ENCODE results near the gene NINL.

NINL gene

DNA sequence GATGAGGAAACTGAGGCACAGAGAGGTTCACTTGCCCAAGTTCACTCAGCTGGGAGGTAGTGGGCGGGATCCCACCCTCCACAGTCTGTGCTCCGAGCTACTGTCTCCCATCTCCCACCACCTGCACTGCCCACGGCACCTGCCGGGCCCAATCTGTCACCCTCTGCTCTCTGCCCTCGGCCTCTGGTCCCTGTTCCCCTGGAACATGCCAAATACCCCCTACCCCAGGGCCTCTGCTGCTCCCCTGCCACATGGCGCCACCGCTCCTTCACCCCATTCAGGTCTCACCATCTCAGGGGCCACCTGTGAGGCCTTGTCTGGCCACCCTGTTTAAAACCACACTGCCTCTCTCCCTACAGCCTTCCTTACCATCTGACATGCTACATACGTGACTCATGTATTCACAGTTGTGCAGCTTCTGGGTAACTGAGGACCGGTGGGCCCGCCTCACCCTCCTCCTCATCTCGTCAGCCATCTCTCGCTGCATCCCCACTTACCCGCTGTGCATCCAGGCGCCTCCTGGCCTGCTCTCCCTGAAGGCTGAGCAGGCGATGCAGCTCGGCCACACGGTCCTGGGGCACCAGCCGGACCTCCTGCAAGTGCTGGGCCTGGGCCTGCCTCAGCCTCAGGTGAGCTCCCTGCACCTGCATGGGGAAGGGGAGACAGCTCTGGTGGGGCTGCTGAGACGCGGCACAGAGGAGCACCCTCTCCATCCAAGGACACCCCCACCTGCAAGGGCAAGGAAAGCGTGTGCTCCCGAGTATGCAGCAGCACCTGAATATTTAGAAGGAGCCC lies 127.2 kb downstream of the NINL start:
- H3K27me3 ChIP-seq (replicated peaks) = no peaks in the 10 kb centered on the region
- TF ChIP-seq, protein P1, sequence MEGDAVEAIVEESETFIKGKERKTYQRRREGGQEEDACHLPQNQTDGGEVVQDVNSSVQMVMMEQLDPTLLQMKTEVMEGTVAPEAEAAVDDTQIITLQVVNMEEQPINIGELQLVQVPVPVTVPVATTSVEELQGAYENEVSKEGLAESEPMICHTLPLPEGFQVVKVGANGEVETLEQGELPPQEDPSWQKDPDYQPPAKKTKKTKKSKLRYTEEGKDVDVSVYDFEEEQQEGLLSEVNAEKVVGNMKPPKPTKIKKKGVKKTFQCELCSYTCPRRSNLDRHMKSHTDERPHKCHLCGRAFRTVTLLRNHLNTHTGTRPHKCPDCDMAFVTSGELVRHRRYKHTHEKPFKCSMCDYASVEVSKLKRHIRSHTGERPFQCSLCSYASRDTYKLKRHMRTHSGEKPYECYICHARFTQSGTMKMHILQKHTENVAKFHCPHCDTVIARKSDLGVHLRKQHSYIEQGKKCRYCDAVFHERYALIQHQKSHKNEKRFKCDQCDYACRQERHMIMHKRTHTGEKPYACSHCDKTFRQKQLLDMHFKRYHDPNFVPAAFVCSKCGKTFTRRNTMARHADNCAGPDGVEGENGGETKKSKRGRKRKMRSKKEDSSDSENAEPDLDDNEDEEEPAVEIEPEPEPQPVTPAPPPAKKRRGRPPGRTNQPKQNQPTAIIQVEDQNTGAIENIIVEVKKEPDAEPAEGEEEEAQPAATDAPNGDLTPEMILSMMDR (IDR thresholded peaks at IDR 0.05; ENCODE audit: low read depth, low read length, missing control alignments) = no peak
- H3K4me3 ChIP-seq (ENCODE audit: low read depth, low read length) = no peak overlapping the region
- in situ Hi-C loops (cut with HindIII; ENCODE audit: low pct_ligation_motif_present, low sequenced_read_pairs) = no loop called here
- no peak for DNase-seq
- no peak overlapping the region for H3K27ac ChIP-seq
- no peaks in the 10 kb centered on the region for H3K36me3 ChIP-seq (replicated peaks)

DNA sequence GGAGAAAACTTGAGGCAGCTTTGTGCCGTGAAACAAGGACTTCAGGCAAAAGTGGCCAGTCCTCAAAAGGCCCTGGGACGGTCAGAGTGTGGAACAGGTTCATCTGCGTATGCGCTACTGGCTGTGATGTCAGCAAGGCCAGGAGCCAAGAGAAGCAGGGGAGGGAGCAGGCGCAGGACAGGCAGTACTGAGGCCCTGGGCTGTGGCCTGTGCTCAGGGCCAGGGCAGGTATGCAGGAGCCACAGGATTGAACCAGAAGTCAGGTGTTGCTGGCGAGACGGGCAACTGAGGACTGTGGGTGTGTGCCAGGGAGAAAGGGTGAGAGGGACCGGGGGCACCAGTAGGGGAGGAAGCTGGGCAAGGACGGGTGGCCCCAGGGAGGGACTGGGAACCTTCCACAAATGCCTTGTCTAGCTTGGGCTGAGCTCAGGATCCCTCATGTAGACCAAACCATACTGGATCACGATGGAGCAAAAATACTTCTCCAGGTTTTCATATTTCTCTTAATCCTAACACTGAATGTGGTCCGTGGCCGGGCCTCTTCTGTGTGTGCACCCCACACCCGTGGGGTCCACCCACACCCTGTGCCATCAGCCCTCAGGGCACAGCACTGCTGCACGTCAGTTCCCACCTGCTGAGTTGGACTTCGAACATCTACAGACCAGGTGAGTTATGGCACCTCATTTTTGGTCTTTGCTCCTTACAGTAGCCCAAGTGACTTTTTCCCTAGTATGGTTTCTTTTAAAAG lies 131.0 kb downstream of the NINL start:
- TF ChIP-seq, protein P1 (IDR thresholded peaks at IDR 0.05; ENCODE audit: low read depth, low read length, missing control alignments) = no peak
- in situ Hi-C loops (cut with HindIII; ENCODE audit: low pct_ligation_motif_present, low sequenced_read_pairs) = no loop called here
- DNase-seq = no peak
- no peak overlapping the region for H3K4me3 ChIP-seq (ENCODE audit: low read depth, low read length)
- no peak overlapping the region for H3K27ac ChIP-seq
- no peaks in the 10 kb centered on the region for H3K36me3 ChIP-seq (replicated peaks)
- no peaks in the 10 kb centered on the region for H3K27me3 ChIP-seq (replicated peaks)

DNA sequence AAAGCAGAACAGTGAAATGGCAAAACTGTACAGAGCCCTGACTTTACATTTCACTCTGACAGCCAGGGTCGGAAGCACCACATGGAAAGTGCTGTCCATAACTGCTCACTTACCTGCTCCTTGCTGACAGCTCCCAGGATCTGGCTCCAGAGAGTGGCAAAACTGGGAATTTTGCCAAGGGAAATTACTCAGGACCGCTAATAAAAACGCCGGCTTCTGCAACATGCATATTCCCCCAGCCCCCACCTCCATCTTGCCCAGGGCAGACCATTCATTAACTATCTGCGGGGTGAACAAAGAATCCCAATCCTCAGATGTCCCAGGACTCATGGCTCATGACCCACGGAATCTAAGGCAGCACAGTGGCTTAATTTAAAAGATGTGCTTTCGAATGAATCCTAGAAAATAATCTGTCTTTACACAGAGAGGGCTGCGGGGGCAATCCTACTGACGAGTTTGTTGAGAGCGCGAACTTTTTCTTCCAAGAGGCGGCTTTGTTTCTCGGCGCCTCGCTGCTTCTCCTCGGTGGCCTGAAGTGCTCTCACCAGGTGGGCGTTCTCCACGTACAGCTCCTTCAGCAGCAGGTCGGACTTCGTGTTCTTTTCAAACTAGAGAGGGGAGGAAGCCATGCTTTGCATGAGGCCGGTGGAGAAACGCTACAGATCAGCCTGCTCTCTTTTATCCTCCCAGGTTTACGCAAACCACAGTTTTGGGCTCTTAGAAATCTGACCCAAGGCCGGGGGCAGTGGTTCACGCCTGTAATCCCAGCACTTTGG lies 132.1 kb downstream of the NINL start:
- in situ Hi-C loops (cut with HindIII; ENCODE audit: low pct_ligation_motif_present, low sequenced_read_pairs) = no loop called here
- no peaks in the 10 kb centered on the region for H3K36me3 ChIP-seq (replicated peaks)
- H3K27me3 ChIP-seq (replicated peaks) = no peaks in the 10 kb centered on the region
- TF ChIP-seq, protein P1 (IDR thresholded peaks at IDR 0.05; ENCODE audit: low read depth, low read length, missing control alignments) = no peak
- no peak overlapping the region for H3K4me3 ChIP-seq (ENCODE audit: low read depth, low read length)
- no peak overlapping the region for H3K27ac ChIP-seq
- no peak for DNase-seq

DNA sequence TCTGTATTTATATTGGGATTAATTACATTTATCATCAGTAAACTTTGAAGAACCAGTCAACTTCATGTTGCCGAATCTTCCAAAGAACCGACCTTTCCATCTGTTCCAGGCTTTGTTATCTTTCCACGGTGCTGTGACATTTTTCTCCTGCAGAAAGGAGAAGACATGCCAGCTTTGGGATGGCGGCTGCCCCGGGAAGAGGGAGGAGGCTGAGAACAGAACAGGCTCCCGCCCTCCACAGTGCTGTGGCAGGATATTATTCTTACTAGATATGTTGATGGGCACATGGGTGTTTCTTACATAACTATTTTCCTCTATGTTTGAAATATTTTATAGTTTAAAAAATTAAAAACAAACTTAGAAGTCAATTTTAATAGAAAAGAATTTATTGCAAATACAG lies 133.0 kb downstream of the NINL start:
- TF ChIP-seq, protein P1 (IDR thresholded peaks at IDR 0.05; ENCODE audit: low read depth, low read length, missing control alignments) = no peak
- no peaks in the 10 kb centered on the region for H3K27me3 ChIP-seq (replicated peaks)
- H3K4me3 ChIP-seq (ENCODE audit: low read depth, low read length) = no peak overlapping the region
- in situ Hi-C loops (cut with HindIII; ENCODE audit: low pct_ligation_motif_present, low sequenced_read_pairs) = no loop called here
- DNase-seq = no peak
- no peak overlapping the region for H3K27ac ChIP-seq
- H3K36me3 ChIP-seq (replicated peaks) = no peaks in the 10 kb centered on the region

DNA sequence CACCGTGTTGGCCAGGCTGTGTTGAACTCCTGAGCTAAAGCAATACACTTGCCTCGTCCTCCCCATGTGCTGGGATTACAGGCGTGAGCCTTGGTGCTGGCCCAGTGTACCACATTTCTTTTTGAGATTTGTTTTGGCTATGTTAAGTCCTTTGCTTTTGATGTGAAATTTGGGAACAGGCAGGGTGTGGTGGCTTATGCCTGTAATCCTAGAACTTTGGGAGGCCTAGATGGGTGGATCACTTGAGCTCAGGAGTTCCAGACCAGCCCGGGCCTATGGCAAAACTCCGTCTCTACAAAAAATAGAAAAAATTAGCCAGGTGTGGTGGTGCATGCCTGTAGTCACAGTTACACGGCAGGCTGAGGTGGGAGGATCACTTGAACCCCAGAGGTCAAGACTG lies 137.7 kb downstream of the NINL start:
- no peak for DNase-seq
- TF ChIP-seq, protein P1 (IDR thresholded peaks at IDR 0.05; ENCODE audit: low read depth, low read length, missing control alignments) = no peak
- H3K27ac ChIP-seq = no peak overlapping the region
- in situ Hi-C loops (cut with HindIII; ENCODE audit: low pct_ligation_motif_present, low sequenced_read_pairs) = no loop called here
- no peak overlapping the region for H3K4me3 ChIP-seq (ENCODE audit: low read depth, low read length)
- peaks cover 2% of the 10 kb centered on the region for H3K36me3 ChIP-seq (replicated peaks)
- no peaks in the 10 kb centered on the region for H3K27me3 ChIP-seq (replicated peaks)

Measured in brain microvascular endothelial cell (primary cell).